OCI-LY7 (cell line): Measurements from ENCODE around the gene CST9. TPM values are rescaled to one million over a fixed set of nuclear protein-coding genes. Genes with fewer than 3 reads are reported as not detected.

Source experiments
- BruUV-seq: library from RNA; stranded (reverse); fragments of 400-500 nt; replicated peaks from 2 replicates; lab custom pipeline; 2021; lab: Mats Ljungman, UMichigan
- CTCF ChIA-PET: fragments of 300-600 bp; sonication (Branson Sonifier 250); formaldehyde crosslinking; loops from one replicate; lab custom pipeline; 2022; ENCODE audit warnings: antibody characterized with exemption; ENCODE audit not compliant: unreplicated experiment; lab: Charles Lee
- POLR2A ChIA-PET: fragments of 300-600 bp; sonication (Branson Sonifier 250); formaldehyde crosslinking; loops from one replicate; lab custom pipeline; 2022; ENCODE audit warnings: antibody characterized with exemption; lab: Charles Lee
- DNase-seq: peaks from one replicate; pipeline ENCODE4 v3.0.0-alpha.2; 2015; ENCODE audit warnings: low spot score
- H2AFZ ChIP-seq: fragments of 200-600 bp; sonication (generic), shearing (Covaris generic); 2 replicates; pipeline ENCODE4 v1.6.1; 2014; ENCODE audit warnings: mild to moderate bottlenecking, antibody characterized with exemption, low read length, moderate library complexity
- H3K27ac ChIP-seq: fragments of 200-600 bp; sonication (generic); 2 replicates; pipeline ENCODE4 v1.5.1; 2014; ENCODE audit warnings: mixed run types, low read depth, mild to moderate bottlenecking, moderate library complexity, low read length, inconsistent platforms; ENCODE audit not compliant: poor library complexity, severe bottlenecking
- H3K36me3 ChIP-seq: fragments of 200-600 bp; sonication (generic); 2 replicates; pipeline ENCODE4 v1.6.1; 2014; ENCODE audit warnings: mild to moderate bottlenecking, antibody characterized with exemption, low read length, moderate library complexity, mixed read lengths; ENCODE audit not compliant: insufficient read depth
- H3K4me1 ChIP-seq: fragments of 200-600 bp; sonication (generic); 2 replicates; pipeline ENCODE4 v1.5.1; 2014; ENCODE audit warnings: mild to moderate bottlenecking, low read length; ENCODE audit not compliant: insufficient read depth, poor library complexity, severe bottlenecking
- H3K4me2 ChIP-seq: fragments of 200-600 bp; sonication (generic); 2 replicates; pipeline ENCODE4 v1.6.1; 2014; ENCODE audit warnings: mild to moderate bottlenecking, low read length
- H3K4me3 ChIP-seq: fragments of 200-600 bp; sonication (generic); 2 replicates; pipeline ENCODE4 v1.5.1; 2014; ENCODE audit warnings: mild to moderate bottlenecking, low read depth, low read length; ENCODE audit not compliant: poor library complexity, severe bottlenecking
- H3K79me2 ChIP-seq: fragments of 200-600 bp; sonication (generic); 2 replicates; pipeline ENCODE4 v1.6.1; 2016; ENCODE audit warnings: low read depth, mild to moderate bottlenecking, low read length, moderate library complexity, mixed read lengths; ENCODE audit not compliant: insufficient read depth
- H3K9me2 ChIP-seq: fragments of 200-600 bp; sonication (generic); 2 replicates; pipeline ENCODE4 v1.6.1; 2016; ENCODE audit warnings: mild to moderate bottlenecking, low read length, mixed read lengths; ENCODE audit not compliant: insufficient read depth
- H3K9me3 ChIP-seq: fragments of 200-600 bp; sonication (generic); 2 replicates; pipeline ENCODE4 v1.6.1; 2014; ENCODE audit warnings: mild to moderate bottlenecking, mixed run types, low read length, mixed read lengths
- H4K20me1 ChIP-seq: fragments of 200-600 bp; sonication (generic); 2 replicates; pipeline ENCODE4 v1.6.1; 2014; ENCODE audit warnings: mild to moderate bottlenecking, antibody characterized with exemption, low read length, moderate library complexity, mixed read lengths; ENCODE audit not compliant: insufficient read depth
- CTCF ChIP-seq: fragments of 200-600 bp; sonication (generic); conservative IDR thresholded peaks from 2 replicates; pipeline ENCODE4 v1.5.1; 2014; ENCODE audit warnings: mild to moderate bottlenecking, antibody characterized with exemption, low read length, moderate library complexity, mixed read lengths
- EZH2phosphoT487 ChIP-seq: fragments of 200-600 bp; sonication (generic); IDR thresholded peaks from 2 replicates; pipeline ENCODE4 v1.6.1; 2018; ENCODE audit warnings: low read depth, borderline replicate concordance, mild to moderate bottlenecking, mixed run types, antibody characterized with exemption, low read length, moderate library complexity, mixed read lengths
- intact Hi-C: fragments of 100-400 bp; cut with micrococcal nuclease; formaldehyde crosslinking; loops from one replicate; pipeline ENCODE4 v1.10.0; 2022; ENCODE audit not compliant: unreplicated experiment
- total RNA-seq, 2 experiments: library from RNA; depleted of rRNA in 1 of 2; stranded (reverse); fragments of >200 nt in 1 of 2; shearing (Covaris generic) in 1 of 2; gene quantifications; 2 replicates each; pipeline ENCODE4 v1.2.3, GENCODE V29; 2014 to 2022

CST9 gene
- total RNA-seq, 2 experiments from 2014 or later = not detected

- intact Hi-C loops = no loop called here
- ChIA-PET POLR2A (no interaction called here), CTCF (no interaction called here)
- no peaks in the 10 kb centered on the region for H3K9me2 ChIP-seq
- H3K79me2 ChIP-seq = no peaks in the 10 kb centered on the region
- H2AFZ ChIP-seq = no peak overlapping the region
- no peaks in the 10 kb centered on the region for H4K20me1 ChIP-seq
- H3K27ac ChIP-seq = no peak overlapping the region
- BruUV-seq = no TSS peak
- no peaks in the 10 kb centered on the region for H3K4me1 ChIP-seq
- H3K9me3 ChIP-seq = no peaks in the 10 kb centered on the region
- no peaks in the 10 kb centered on the region for H3K36me3 ChIP-seq
- no peak for TF ChIP-seq CTCF
- TF ChIP-seq EZH2phosphoT487 = no peak
- H3K4me3 ChIP-seq = no peak overlapping the region
- DNase-seq = no peak
- no peak overlapping the region for H3K4me2 ChIP-seq
Observed at GRCh38 chr20:23654000-23654399, 48.3 kb upstream of the CST9 start.

- CTCF ChIA-PET = no interaction called here
Observed at GRCh38 chr20:23653400-23653938, 47.8 kb upstream of the CST9 start.

More at GRCh38 chr20:23653400-23653938, 47.8 kb upstream of the CST9 start:
- Histone ChIP-seq H4K20me1 (no peaks in the 10 kb centered on the region), H3K9me3 (no peaks in the 10 kb centered on the region), H3K79me2 (no peaks in the 10 kb centered on the region), H3K27ac (no peak overlapping the region), H3K4me3 (no peak overlapping the region), H3K36me3 (no peaks in the 10 kb centered on the region), H3K4me2 (no peak overlapping the region), H2AFZ (no peak overlapping the region), H3K9me2 (no peaks in the 10 kb centered on the region), H3K4me1 (no peaks in the 10 kb centered on the region)
- no TSS peak for BruUV-seq
- intact Hi-C loops = no loop called here
- TF ChIP-seq EZH2phosphoT487 = no peak
- TF ChIP-seq CTCF = no peak
- POLR2A ChIA-PET = no interaction called here
- DNase-seq = no peak
